IMR-90 (cell line): ENCODE results near the gene NCKAP5. TPM values are rescaled to one million over a fixed set of nuclear protein-coding genes. Genes with fewer than 3 reads are reported as not detected.

Experiments
- ATAC-seq: fragments of 200-7000 bp; cut with Tn5 transposase; 2 replicates; pipeline ENCODE4 v1.9.1; 2020; ENCODE audit warnings: low read depth, mild to moderate bottlenecking, moderate library complexity
- BruUV-seq: library from RNA; stranded (reverse); fragments of 400-500 nt; replicated peaks from 2 replicates; lab custom pipeline; 2021; lab: Mats Ljungman, UMichigan
- CTCF ChIA-PET: fragments of 300-600 bp; formaldehyde crosslinking; extraction: SDS; loops from one replicate; lab custom pipeline; 2021; ENCODE audit warnings: antibody characterized with exemption; lab: Yijun Ruan, JAX
- POLR2A ChIA-PET: fragments of 300-600 bp; sonication (Branson Sonifier 250); formaldehyde crosslinking; loops from one replicate; lab custom pipeline; 2022; ENCODE audit warnings: antibody characterized with exemption; ENCODE audit not compliant: unreplicated experiment; lab: Charles Lee
- DNase-seq: peaks from one replicate; pipeline ENCODE4 v3.0.0; 2013
- H2AFZ ChIP-seq: replicated peaks from 2 replicates; pipeline ENCODE3; 2013; ENCODE audit warnings: low read length, mild to moderate bottlenecking; ENCODE audit not compliant: poor library complexity
- H2AK5ac ChIP-seq: 2 replicates; pipeline ENCODE4 v1.6.1; 2013; ENCODE audit warnings: low read depth, low read length, inconsistent platforms
- H2AK9ac ChIP-seq: replicated peaks from 2 replicates; pipeline ENCODE3; 2013; ENCODE audit warnings: mild to moderate bottlenecking, low read depth, low read length, moderate library complexity; ENCODE audit not compliant: poor library complexity
- H2BK120ac ChIP-seq: 2 replicates; pipeline ENCODE4 v1.6.1; 2013; ENCODE audit warnings: low read depth, low read length, inconsistent platforms
- H2BK15ac ChIP-seq: 3 replicates; pipeline ENCODE4 v1.6.1; 2013; ENCODE audit warnings: low read depth, low read length, inconsistent platforms
- H2BK20ac ChIP-seq: 2 replicates; pipeline ENCODE4 v1.6.1; 2013; ENCODE audit warnings: low read depth, mild to moderate bottlenecking, inconsistent platforms, low read length, moderate library complexity
- H2BK5ac ChIP-seq: 2 replicates; pipeline ENCODE4 v1.6.1; 2013; ENCODE audit warnings: mild to moderate bottlenecking, low read depth, low read length, inconsistent platforms; ENCODE audit not compliant: poor library complexity, severe bottlenecking
- H3K14ac ChIP-seq: replicated peaks from 2 replicates; pipeline ENCODE4 v1.6.1; 2013; ENCODE audit warnings: low read depth, low read length, inconsistent platforms
- H3K18ac ChIP-seq: 2 replicates; pipeline ENCODE4 v1.6.1; 2013; ENCODE audit warnings: low read depth, low read length, control low read depth
- H3K23ac ChIP-seq: 2 replicates; pipeline ENCODE4 v1.6.1; 2013; ENCODE audit warnings: low read depth, low read length, inconsistent platforms
- H3K27ac ChIP-seq: 2 replicates; pipeline ENCODE4 v1.5.1; 2013; ENCODE audit warnings: mild to moderate bottlenecking, control low read depth, low read length; ENCODE audit not compliant: insufficient read depth
- H3K27me3 ChIP-seq: 2 replicates; pipeline ENCODE4 v1.6.1; 2013; ENCODE audit warnings: low read length; ENCODE audit not compliant: control insufficient read depth, insufficient read depth
- H3K36me3 ChIP-seq: 2 replicates; pipeline ENCODE4 v1.6.1; 2013; ENCODE audit warnings: low read length, mixed read lengths; ENCODE audit not compliant: control insufficient read depth, insufficient read depth
- H3K4ac ChIP-seq: 2 replicates; pipeline ENCODE4 v1.6.1; 2013; ENCODE audit warnings: low read depth, low read length, inconsistent platforms
- H3K4me1 ChIP-seq: 2 replicates; pipeline ENCODE4 v1.6.1; 2013; ENCODE audit warnings: low read length, mixed read lengths; ENCODE audit not compliant: control insufficient read depth, insufficient read depth
- H3K4me2 ChIP-seq: 2 replicates; pipeline ENCODE4 v1.6.1; 2013; ENCODE audit warnings: low read depth, mild to moderate bottlenecking, control low read depth, low read length, moderate library complexity
- H3K4me3 ChIP-seq: 2 replicates; pipeline ENCODE4 v1.5.1; 2013; ENCODE audit warnings: low read depth, mild to moderate bottlenecking, control low read depth, low read length, moderate library complexity; ENCODE audit not compliant: insufficient read depth
- H3K56ac ChIP-seq: 2 replicates; pipeline ENCODE4 v1.6.1; 2013; ENCODE audit warnings: low read length, inconsistent platforms; ENCODE audit not compliant: insufficient read depth; ENCODE audit errors: extremely low read depth
- H3K79me1 ChIP-seq, 2 experiments: 2 replicates each; pipeline ENCODE4 v1.6.1; 2013; ENCODE audit warnings: low read length in 2 of 2, inconsistent platforms in 1 of 2, low read depth in 1 of 2
- H3K9ac ChIP-seq: 2 replicates; pipeline ENCODE4 v1.6.1; 2013; ENCODE audit warnings: low read depth, low read length, control low read depth
- H3K9me1 ChIP-seq: 2 replicates; pipeline ENCODE4 v1.6.1; 2013; ENCODE audit warnings: low read length, inconsistent platforms; ENCODE audit not compliant: insufficient read depth
- H3K9me3 ChIP-seq: 2 replicates; pipeline ENCODE4 v1.6.1; 2013; ENCODE audit warnings: low read length; ENCODE audit not compliant: control insufficient read depth, insufficient read depth
- H4K20me1 ChIP-seq: 2 replicates; pipeline ENCODE4 v1.6.1; 2013; ENCODE audit warnings: low read length, inconsistent platforms; ENCODE audit not compliant: insufficient read depth
- H4K5ac ChIP-seq: 2 replicates; pipeline ENCODE4 v1.6.1; 2013; ENCODE audit warnings: mild to moderate bottlenecking, low read depth, low read length, control low read depth
- H4K8ac ChIP-seq, 2 experiments: 2 replicates each; pipeline ENCODE4 v1.6.1; 2013; ENCODE audit warnings: low read depth in 2 of 2, low read length in 2 of 2, control low read depth in 1 of 2, inconsistent platforms in 1 of 2
- H4K91ac ChIP-seq: 2 replicates; pipeline ENCODE4 v1.6.1; 2013; ENCODE audit warnings: low read depth, low read length, inconsistent platforms; ENCODE audit not compliant: insufficient read depth
- BHLHE40 ChIP-seq: fragments of 150-350 bp; IDR thresholded peaks from 2 replicates; pipeline ENCODE4 v1.6.1; 2016; ENCODE audit warnings: mild to moderate bottlenecking, low read depth, low read length
- CEBPB ChIP-seq: IDR thresholded peaks from 2 replicates; pipeline ENCODE4 v1.6.1; 2012; ENCODE audit warnings: low read depth, low read length, improper control_type of control experiment
- CHD1 ChIP-seq: IDR thresholded peaks from 2 replicates; pipeline ENCODE4 v1.6.1; 2012; ENCODE audit warnings: low read depth, low read length, improper control_type of control experiment
- CTCF ChIP-seq: conservative IDR thresholded peaks from 2 replicates; pipeline ENCODE4 v1.5.1; 2012; ENCODE audit warnings: mild to moderate bottlenecking, low read depth, low read length, improper control_type of control experiment
- FOS ChIP-seq: fragments of 150-350 bp; IDR thresholded peaks from 2 replicates; pipeline ENCODE4 v1.6.1; 2016; ENCODE audit warnings: low read depth, low read length
- MAFK ChIP-seq: IDR thresholded peaks from 2 replicates; pipeline ENCODE4 v1.6.1; 2012; ENCODE audit warnings: low read depth, low read length, improper control_type of control experiment
- MAZ ChIP-seq: IDR thresholded peaks from 2 replicates; pipeline ENCODE4 v1.6.1; 2012; ENCODE audit warnings: low read depth, mild to moderate bottlenecking, low read length, improper control_type of control experiment, moderate library complexity, borderline replicate concordance
- MXI1 ChIP-seq: IDR thresholded peaks from 2 replicates; pipeline ENCODE4 v1.6.1; 2012; ENCODE audit warnings: low read depth, mild to moderate bottlenecking, low read length, moderate library complexity, borderline replicate concordance
- NFE2L2 ChIP-seq: fragments of 150-350 bp; IDR thresholded peaks from 2 replicates; pipeline ENCODE4 v1.6.1; 2016; ENCODE audit warnings: low read depth, mild to moderate bottlenecking, low read length
- POLR2A ChIP-seq: IDR thresholded peaks from 2 replicates; pipeline ENCODE4 v1.6.1; 2012; ENCODE audit warnings: mild to moderate bottlenecking, low read depth, low read length
- RAD21 ChIP-seq: IDR thresholded peaks from 2 replicates; pipeline ENCODE4 v1.6.1; 2012; ENCODE audit warnings: low read length, improper control_type of control experiment
- RCOR1 ChIP-seq: IDR thresholded peaks from 2 replicates; pipeline ENCODE4 v1.6.1; 2012; ENCODE audit warnings: mild to moderate bottlenecking, low read length, improper control_type of control experiment; ENCODE audit not compliant: insufficient replicate concordance
- RFX5 ChIP-seq: IDR thresholded peaks from 2 replicates; pipeline ENCODE4 v1.8.0; 2012; ENCODE audit warnings: low read depth, mild to moderate bottlenecking, low read length, moderate library complexity
- SMC3 ChIP-seq: fragments of 150-350 bp; IDR thresholded peaks from 2 replicates; pipeline ENCODE4 v1.6.1; 2016; ENCODE audit warnings: low read depth, mild to moderate bottlenecking, antibody characterized with exemption, low read length, moderate library complexity
- USF2 ChIP-seq: fragments of 150-350 bp; IDR thresholded peaks from 2 replicates; pipeline ENCODE4 v1.6.1; 2017; ENCODE audit warnings: mild to moderate bottlenecking, antibody characterized with exemption, low read length, low read depth
- WGBS, 2 experiments: methylation state at CpG; one replicate each; pipeline versions ENCODE4 v1.1.5 to v1.1.7; 2013; ENCODE audit warnings: missing lambda C conversion rate in 2 of 2; ENCODE audit not compliant: insufficient read length in 1 of 2; ENCODE audit errors: extremely low coverage in 2 of 2; 5-methylcytosine and 5-hydroxymethylcytosine counted together
- dilution Hi-C: fragments of 300-500 bp; cut with HindIII; formaldehyde crosslinking; loops from one replicate; pipeline ENCODE4 v1.14.3; 2018; ENCODE audit warnings: low sequenced_read_pairs; ENCODE audit not compliant: unreplicated experiment
- in situ Hi-C: fragments of 300-500 bp; cut with MboI; formaldehyde crosslinking; loops from 3 replicates; pipeline ENCODE4 v1.14.3; 2019; ENCODE audit warnings: low sequenced_read_pairs, inconsistent platforms, mixed read lengths
- intact Hi-C: fragments of 100-400 bp; cut with micrococcal nuclease; formaldehyde crosslinking; loops from 2 replicates; pipeline ENCODE4 v1.10.0; 2022
- polyA plus RNA-seq, 3 experiments: library from polyadenylated mRNA; depleted of rRNA; stranded (reverse); fragments of >200 nt; gene quantifications; 2 replicates each; pipeline ENCODE4 v1.2.3, GENCODE V29; 2012; ENCODE audit warnings: low replicate concordance in 1 of 3
- total RNA-seq: library from RNA; depleted of rRNA; stranded (reverse); fragments of >200 nt; gene quantifications from 2 replicates; pipeline ENCODE4 v1.2.3, GENCODE V29; 2012
- TF ChIP-seq, protein P1 (sequence below): fragments of 150-350 bp; IDR thresholded peaks from 2 replicates; pipeline ENCODE4 v1.6.1; 2016; ENCODE audit warnings: low read depth, mild to moderate bottlenecking, low read length, moderate library complexity, borderline replicate concordance

Gene NCKAP5
- total and polyA plus RNA-seq, 2 of the 4 experiments (the other 2 are of a cell fraction): 2.7 to 3.9 TPM

DNA sequence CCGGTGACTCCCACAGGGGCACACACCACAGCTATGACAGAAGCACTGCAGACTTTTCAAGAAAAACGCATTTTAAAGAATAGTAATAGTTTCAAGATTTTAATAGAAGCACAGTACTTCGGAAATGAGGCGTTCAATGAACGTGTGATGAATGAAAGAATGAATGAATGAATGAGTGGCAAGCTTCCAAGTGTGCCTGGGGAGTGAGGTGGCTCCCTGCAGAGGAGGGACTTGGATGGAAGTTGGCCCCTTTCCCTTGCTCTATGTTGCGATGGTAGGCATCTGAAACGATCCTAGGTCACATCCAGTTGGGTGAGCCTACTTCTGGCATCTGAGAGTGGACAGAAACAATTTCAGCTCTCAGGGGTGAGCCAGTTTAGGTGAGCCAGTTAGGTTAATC, 65.6 kb downstream of the NCKAP5 start:
- Histone ChIP-seq H3K9ac (no peak overlapping the region), H3K23ac (no peak overlapping the region), H3K4me1 (peaks cover 17% of the 10 kb centered on the region), H2BK20ac (no peak overlapping the region), H3K9me1 (peaks cover 12% of the 10 kb centered on the region; the same call in 1 of the 2 replicates), H3K18ac (0 out of 2 replicates have a peak overlapping the region, but pooled peaks have one; percentile 16), H3K4me2 (no peak overlapping the region), H3K36me3 (no peaks in the 10 kb centered on the region), H3K27me3 (no peaks in the 10 kb centered on the region), H4K91ac (peak overlapping the region; percentile 32; the same call in 1 of the 2 replicates), H3K14ac (no peak overlapping the region; the same call in 1 of the 2 replicates), H2BK15ac (no peak overlapping the region; the same call in 2 of the 3 replicates), H2BK5ac (no peak overlapping the region), H4K20me1 (no peaks in the 10 kb centered on the region), H4K5ac (no peak overlapping the region), H2AK9ac (no peak overlapping the region), H2AFZ (no peak overlapping the region), H3K27ac (no peak overlapping the region), H4K8ac (peak overlapping the region in 1 of 2 experiments; percentile 13; a peak in 1 of 4 replicates), H2AK5ac (peak overlapping the region; percentile 70), H3K9me3 (no peaks in the 10 kb centered on the region), H3K56ac (no peak overlapping the region), H2BK120ac (no peak overlapping the region; the same call in 1 of the 2 replicates), H3K4ac (peak overlapping the region; percentile 50; the same call in 1 of the 2 replicates), H3K4me3 (no peak overlapping the region), H3K79me1 (peaks cover 5 to 10% of the 10 kb centered on the region in 2 experiments; a peak in 3 of 4 replicates)
- CTCF ChIA-PET: no interaction called here
- TF ChIP-seq RAD21: no peak
- TF ChIP-seq MAZ: no peak
- no peak for TF ChIP-seq SMC3
- no peak for TF ChIP-seq NFE2L2
- TF ChIP-seq USF2: no peak
- TF ChIP-seq, protein P1, sequence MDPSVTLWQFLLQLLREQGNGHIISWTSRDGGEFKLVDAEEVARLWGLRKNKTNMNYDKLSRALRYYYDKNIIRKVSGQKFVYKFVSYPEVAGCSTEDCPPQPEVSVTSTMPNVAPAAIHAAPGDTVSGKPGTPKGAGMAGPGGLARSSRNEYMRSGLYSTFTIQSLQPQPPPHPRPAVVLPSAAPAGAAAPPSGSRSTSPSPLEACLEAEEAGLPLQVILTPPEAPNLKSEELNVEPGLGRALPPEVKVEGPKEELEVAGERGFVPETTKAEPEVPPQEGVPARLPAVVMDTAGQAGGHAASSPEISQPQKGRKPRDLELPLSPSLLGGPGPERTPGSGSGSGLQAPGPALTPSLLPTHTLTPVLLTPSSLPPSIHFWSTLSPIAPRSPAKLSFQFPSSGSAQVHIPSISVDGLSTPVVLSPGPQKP: no peak
- no peak for TF ChIP-seq CTCF
- no peak for TF ChIP-seq RFX5
- no peak for TF ChIP-seq CHD1
- no peak for TF ChIP-seq MAFK
- TF ChIP-seq POLR2A: no peak
- TF ChIP-seq MXI1: no peak
- no peak for TF ChIP-seq FOS
- TF ChIP-seq RCOR1: no peak
- TF ChIP-seq CEBPB: no peak
- TF ChIP-seq BHLHE40: no peak
- dilution Hi-C loops: no loop called here
- no TSS peak for BruUV-seq
- ATAC-seq (no peak), DNase-seq (no peak)
- no CpG with 5 or more reads among the region's 7 CpGs for WGBS, 2 experiments
- in situ Hi-C loops: no loop called here
- intact Hi-C loops: no loop called here
- POLR2A ChIA-PET: no interaction called here
